GM18868 (cell line): Measurements from ENCODE around the gene KCND2.
"Not testable (repeated sequence)": the region's sequence is repeated elsewhere in the genome, so short reads cannot be mapped to it uniquely, and the experiment has no call there.

Source experiments
- ATAC-seq: cut with Tn5 transposase; IDR thresholded peaks from one replicate; pipeline ENCODE4 v1.9.1; 2021; ENCODE audit warnings: mild to moderate bottlenecking, moderate library complexity; ENCODE audit not compliant: unreplicated experiment

The KCND2 gene

DNA sequence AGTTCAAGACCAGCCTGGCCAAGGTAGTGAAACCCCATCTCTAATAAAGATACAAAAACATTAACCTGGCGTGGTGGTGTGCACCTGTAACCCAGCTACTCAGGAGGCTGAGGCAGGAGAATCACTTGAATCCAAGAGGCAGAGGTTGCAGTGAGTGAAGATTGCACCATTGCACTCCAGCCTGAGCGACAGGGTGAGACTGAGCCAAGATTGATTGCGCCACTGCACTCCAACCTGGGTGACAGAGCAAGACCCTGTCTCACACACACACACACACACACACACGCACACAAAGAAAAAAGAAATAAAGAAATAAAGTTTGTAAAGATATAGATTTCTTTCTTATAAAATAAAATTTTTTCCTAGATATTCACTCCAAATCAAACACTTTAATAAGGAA is 305.7 kb downstream of the KCND2 start:
- not testable (repeated sequence) for ATAC-seq

DNA sequence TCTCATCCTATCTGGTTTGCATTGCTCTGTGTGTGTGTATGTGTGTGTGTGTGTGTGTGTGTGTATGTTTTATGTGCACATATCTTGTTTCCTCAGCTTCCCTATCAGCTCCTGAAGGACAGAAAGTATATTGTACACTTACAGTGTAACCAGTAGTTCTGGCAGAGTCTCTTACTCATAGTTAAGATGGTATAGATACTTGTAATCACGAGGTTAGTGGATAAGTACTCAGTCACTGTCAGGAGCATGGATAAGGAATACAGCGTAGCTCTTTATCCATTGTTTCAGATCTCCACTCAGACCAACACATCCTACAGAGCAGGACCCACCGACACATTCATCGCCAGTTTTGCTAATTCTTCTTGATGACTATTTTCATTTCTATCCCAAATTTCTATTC is 309.9 kb downstream of the KCND2 start:
- no peak for ATAC-seq

DNA sequence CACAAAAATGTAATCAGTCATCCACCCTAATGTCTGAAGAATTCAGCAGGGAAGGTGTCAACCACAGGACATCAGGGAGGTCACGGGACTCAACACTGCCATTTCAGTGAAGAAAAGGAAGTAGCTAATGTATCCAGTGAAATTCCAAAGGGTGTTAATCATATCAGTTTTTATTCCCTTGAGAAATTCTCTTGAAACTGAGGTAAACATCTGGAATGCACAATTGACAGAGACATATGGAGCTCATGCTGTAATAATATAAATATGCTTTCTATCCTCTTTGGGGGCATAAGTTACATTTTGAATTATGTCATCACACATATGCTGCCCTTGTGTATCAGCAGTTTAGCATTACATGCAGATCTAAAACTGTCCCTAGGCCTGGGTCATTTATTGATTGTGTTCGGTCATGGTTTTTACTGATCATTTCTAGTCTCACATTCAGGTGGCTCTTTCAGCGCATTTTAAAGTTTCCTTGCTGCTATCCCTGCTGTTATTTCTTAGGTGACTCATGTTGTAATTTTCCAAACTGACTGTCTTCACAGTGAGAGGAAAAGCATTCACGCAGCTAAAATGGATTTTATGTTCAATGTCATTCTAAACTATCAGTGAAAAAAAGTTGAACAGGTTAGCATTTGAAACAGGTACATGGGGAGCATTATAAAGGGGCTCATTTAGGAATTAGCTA is 311.1 kb downstream of the KCND2 start:
- no peak for ATAC-seq

DNA sequence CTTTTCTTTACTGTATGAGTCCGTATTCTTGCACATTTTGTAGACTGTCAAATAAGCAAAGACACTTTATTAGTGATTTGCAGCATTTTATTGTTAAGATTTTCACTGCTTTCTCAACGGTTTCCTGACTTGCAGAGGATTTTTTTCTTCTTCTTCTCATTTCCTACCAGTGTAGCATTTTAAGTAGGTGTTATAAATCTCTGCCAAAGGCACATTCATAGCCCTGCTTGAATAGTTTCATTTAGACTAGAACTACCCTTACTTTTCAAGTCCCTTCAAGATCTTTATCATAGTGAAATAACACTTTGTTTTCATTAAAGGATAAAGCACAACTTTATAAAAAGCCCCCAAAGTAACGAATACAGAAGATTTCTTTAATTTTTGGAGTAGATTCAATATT is 313.6 kb downstream of the KCND2 start:
- ATAC-seq = no peak

DNA sequence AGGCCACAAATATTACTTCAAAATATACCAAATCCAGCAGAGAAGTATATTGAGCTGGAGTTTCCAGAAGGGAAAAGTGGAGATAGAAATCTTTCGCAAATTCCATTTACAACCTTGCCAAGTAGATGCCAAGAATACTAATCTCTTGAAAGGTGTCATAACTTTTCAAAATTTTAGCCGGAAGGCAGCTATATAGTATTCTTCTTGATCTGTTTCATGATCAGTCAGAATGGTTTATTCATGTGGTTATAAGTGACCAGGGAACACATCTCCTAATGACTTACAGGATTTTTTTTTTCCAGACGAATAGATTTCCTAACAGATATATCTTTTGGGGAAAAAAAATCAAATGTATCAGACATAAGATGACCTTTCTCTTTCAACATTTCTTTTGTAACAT is 314.3 kb downstream of the KCND2 start:
- ATAC-seq = no peak

DNA sequence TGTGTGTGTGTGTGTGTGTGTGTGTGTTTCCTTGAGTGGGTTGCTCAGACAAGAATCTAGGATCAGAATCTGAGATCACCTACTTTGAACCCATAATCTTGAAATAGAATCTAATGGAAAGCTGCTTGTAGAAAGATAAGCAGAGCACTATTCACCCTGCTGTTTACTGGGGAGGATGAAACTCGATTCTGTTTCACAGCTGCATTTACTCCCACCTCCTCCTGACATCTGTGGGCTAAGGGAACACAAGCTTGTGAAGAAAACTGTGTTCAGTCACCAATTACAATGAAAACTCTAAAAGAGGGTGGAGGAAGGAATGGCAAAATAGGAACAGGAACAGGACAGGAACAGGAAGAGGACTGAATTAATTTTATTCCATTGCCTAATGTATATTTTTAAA is 315.4 kb downstream of the KCND2 start:
- no peak for ATAC-seq

DNA sequence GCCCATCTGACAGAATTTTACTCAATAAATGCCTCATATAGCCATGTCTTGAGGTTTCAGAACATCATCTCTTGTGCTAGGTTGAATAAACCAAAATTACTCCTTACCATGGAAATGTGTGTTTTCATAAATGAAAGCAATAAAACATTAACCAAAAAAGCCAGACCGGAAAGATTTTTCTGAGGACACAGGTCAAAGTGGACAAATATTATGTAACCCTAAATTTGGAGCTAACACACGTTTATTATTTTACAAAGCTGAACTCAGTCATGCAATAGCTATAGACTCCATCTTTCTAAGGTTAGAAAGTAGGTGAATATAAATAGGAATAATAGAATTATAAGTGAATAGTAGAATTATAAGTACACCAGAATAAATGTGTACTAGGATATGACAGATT is 315.9 kb downstream of the KCND2 start:
- no peak for ATAC-seq

DNA sequence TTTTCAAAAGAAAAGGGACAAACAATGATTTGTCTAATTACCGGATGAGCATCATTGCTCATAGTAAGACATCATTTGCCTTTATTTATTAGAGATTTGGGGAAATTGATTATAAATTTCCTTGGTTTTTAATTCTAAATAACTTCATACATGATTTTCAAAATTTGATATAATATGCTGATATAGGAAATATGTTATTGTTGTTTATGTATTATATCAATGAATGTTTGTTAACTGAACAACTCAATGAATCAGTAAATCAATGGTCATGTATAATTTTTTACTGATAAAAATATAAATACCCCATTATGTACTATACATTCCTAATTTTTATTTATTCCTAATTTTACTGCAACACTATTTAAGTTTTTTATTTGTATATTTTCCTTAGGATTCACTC is 327.6 kb downstream of the KCND2 start:
- ATAC-seq = no peak

DNA sequence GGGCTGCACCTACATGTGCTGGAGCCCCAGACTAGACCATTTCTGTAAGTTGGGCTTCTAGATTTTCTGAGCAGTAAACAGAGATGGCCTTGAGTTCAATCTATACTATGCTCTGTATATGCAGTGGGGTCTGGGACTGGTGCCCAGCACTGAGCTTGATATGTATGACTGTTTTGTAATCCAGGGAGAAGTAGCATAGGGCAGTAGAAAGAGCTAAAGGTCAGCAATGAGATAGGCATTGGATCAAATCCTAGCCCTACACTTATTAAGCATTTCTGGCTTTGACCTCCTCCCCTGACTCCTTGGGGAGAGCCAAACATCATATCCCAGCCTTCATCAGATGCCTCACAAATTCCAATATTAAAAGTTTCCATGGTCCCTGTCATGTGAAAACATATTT is 330.4 kb downstream of the KCND2 start:
- no peak for ATAC-seq

DNA sequence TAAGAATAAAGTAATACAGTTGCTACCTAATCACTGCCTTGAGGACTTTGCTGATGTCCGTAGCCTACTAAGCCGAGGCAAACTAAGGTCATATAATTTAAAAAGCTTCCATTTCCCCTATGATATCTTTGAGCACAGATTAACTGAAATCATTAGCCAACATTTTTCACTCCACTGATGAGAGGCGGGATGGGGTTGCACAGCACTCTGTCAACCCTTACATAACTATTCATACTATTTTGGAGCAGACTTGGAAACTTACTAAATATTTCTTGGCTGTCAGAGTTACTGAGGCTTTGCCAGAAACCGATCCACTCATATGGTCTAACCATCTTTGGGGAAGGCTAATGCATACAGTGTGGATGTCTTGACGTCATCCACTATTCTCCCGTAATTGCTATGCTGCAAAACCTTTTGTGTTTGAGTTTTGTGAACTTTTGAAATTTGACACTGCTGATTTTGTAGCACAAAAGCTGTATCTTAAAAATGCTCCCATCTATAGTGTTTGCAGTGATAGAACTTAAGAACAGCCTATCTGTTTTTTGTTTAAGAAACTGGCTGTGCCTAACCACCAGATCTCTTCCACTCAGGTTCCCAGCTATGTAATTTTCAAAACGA is 336.3 kb downstream of the KCND2 start:
- no peak for ATAC-seq

DNA sequence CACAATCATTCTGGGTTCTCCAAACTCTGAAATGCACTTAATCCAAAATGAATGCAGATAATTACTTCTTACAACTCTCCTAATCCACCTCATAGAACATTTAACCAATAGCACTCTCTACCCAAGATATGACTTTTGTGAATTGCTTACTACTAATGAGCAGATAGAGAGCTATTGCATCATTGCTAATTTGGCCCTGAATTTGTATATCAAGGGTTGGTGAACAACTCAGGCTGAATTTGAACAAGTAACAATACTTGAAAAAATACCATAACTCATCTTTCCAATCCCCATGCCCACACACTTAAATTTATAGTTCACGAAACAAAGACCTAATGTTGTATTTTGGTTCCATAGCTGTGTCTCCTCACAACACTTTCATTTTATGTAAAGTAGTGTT is 339.0 kb downstream of the KCND2 start:
- no peak for ATAC-seq

DNA sequence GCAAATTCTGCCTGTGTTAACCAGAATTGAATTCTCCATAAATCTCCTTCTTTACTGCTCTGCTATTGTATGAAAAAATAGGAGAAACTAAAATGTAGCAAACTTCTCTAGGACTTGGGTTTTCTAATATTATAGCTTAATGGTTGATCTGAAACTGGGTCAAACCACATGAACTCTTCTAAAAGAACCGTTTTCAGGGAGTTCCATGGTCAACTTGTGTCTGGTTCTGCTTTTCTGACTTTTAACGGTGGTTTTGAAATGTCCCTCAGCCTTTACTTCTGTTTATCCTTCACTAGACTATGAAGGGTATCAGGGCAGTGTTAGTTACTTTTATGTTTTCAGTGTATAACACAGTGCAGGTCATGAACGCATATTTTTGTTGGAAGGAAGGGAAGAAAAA is 342.7 kb downstream of the KCND2 start:
- peak; percentile 81 for ATAC-seq

DNA sequence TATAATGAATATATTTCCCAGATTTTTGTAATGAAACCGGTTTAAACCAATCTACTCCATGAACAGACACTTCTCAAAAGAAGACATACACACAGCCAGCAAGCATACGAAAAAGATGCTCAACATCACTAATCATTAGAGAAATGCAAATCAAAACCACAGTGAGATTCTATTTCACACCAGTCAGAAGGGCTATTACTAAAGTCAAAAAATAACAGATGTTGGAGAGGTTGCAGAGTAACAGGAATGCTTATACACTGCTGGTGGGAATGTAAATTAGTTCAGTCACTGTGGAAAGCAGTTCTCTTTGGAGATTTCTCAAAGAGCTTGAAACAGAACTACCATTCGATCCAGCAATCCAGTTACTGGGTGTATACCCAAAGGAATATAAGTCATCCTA is 344.3 kb downstream of the KCND2 start:
- no peak for ATAC-seq

DNA sequence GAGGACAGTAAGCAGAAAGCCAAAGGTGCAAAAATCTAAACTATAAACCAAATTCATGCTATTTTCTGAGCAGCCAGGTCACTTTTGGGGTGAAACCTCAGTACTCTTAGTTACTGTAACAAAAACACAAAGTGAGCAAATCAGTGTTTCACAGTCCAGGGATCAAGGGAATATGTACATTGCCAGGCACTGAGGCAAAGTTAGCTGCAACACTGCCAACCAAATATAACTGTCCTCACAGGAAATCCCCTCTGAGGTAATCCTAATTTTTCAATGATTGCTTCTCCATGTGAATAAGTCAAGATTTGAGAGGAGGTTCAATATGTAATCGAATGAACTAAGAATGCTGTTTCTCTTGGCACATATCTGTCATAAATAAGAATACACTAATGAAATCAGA is 355.3 kb downstream of the KCND2 start:
- no peak for ATAC-seq

DNA sequence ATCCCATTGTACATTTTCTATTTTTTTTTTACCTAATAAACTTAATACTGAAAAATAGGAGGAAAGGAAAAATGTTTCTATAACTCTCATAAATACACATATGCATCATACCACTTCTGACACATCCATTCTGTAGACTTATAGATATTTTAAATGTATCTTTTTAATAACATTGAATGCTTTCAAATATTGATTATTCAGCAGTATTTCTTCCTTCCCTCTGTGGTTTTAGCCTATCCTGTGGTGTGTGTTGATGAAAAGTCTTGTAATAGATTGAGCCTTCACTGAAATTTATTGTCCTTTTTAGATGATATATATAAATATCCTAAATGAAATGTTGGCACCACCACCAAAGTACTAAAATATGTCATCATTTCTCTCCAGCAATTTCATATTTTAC is 366.9 kb downstream of the KCND2 start:
- no peak for ATAC-seq

DNA sequence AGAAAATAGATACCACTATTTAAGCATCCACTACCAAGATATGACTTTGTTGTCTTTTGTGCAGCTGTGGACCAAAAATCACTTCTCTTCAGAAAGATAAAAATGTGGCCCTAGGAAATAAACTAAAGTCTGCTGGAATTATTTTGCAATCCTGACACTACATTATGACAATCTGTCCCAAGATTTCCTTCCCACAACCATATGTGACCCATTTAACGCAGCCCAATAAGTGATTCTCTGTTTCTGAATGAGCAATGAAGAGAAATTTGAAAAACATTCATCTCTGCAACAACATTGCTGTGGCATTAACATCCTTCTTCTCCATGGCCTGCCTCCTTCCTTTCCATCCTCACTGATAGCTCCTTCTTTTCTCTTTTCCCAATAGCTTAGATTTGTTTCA is 373.0 kb downstream of the KCND2 start:
- ATAC-seq = no peak

DNA sequence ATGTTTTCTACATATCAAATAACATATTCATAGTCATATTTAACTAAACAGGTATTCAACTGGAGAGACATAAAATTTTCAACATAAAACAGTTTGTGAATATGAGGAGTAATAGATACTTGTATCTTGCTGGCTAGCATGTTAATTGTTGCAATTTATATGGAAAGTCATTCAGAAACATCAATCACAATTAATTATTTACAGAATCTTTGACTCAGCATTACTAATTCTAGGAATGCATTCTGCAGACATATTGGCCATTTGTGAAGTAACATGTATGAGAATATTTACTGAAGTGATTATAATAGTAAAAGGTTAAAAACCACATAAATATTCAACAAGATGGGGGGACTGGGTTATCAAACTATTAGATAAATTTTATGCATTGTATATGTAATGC is 381.3 kb downstream of the KCND2 start:
- no peak for ATAC-seq

DNA sequence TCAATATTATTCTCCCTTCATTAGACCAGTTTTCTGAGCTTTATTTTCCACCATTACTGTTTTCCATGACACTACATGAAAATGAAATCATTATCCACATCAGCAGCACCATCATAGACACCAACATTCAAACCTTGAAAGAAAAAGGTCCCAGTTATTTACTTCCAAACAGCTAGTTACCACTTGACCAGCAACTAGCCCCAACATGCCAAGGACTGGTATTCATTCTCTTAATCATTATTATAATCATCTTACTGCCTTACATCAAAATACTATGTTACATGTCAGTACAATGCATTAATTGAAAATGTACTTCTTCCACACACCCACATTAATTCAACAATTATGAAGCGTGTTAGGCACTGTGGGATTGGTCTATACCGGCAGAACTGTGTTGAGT is 385.5 kb downstream of the KCND2 start:
- no peak for ATAC-seq

DNA sequence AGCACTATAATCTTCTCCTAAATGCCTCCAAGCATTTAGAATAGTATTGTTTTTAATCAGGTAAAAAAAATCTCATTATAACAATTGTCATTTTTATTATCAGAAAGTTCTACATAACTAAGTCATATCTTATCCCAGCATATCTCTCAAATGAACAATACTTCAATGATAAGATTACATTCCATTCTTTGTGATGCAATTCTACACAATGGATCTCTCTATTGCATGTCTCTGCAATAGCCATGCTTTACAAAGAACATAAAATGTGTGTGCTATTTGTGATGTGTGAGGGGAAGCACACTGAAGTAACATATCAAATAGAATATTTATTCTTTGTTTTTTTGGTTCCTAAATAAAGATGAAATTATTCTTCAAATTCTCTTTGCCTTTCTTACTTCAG is 389.3 kb downstream of the KCND2 start:
- no peak for ATAC-seq

DNA sequence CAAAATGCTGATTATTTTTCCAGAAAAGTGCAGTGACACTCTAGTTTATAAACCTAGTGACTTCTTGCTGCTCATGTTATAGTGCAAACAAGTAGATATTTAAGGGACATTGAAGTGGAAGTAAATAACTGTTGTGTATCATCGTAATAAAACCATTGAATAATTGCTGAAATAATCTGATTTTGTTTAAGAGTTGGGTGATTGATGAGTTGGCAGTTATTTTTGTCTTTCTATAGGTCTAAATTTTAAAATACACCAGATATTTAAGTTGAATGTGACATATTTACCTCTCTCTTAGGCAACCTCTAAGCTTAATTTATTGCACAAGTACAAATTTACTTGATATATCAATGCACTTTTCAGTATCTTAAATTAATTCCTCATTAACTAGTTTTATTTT is 392.1 kb downstream of the KCND2 start:
- no peak for ATAC-seq

DNA sequence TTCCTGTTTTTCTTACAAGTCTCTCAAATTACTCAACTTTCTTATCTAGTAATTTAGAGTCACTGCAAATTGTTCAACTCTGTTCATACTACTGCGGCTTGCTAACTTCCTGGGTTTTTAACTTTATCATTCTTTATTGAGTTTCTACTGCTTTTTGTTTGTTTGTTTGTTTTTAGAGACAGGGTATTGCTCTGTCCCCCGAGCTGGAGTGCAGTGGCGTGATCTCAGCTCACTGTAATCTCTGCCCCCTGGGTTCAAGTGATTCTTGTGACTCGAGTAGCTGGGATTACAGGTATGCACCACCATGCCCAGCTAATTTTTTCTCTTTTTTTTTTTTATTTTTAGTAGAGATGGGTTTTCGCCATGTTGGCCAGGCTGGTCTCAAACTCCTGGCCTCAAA is 402.1 kb downstream of the KCND2 start:
- no peak for ATAC-seq

DNA sequence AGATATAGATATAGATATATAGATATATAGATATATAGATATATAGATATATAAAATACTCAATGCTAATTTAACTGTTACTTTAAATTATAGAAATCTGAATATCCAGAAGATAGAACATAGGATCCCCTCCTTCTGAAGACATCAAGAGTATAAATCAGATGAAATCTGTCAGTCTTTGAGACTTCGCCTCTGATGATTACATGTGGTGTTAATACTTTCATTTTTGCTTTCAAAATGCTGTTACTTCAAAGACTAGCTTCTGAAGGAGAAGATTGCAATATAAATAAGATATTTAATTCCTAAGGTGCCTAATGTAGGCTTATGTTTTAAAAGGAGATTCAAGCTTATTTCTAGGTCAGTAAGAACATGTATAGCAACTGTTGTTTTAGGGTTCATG is 404.6 kb downstream of the KCND2 start:
- ATAC-seq = no peak

DNA sequence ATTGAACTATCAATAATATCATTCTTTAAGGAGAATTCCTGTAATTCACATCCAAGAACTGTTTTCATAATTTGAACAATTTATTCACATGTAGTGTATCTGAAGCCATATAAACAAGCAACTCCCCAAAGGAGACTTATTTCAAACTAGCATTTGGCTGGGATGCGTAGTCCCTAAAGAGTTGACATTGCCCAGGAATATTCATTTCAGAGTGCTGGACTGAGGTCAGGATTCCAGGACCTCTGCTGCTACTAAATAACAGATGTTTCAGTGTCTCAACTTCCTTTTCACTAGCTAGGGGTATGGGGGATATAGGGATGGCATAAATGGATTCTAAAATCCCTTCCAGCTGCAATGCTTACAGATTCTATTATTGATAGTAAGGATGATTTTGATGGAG is 408.0 kb downstream of the KCND2 start:
- no peak for ATAC-seq
